GM19025 (cell line): Measurements from ENCODE around the gene DNAJB12.
"Not testable (repeated sequence)": the region's sequence is repeated elsewhere in the genome, so short reads cannot be mapped to it uniquely, and the experiment has no call there.

Source experiments
- ATAC-seq: cut with Tn5 transposase; IDR thresholded peaks from one replicate; pipeline ENCODE4 v1.9.1; 2021; ENCODE audit warnings: mild to moderate bottlenecking, low read depth, moderate library complexity; ENCODE audit not compliant: unreplicated experiment

Gene DNAJB12

DNA sequence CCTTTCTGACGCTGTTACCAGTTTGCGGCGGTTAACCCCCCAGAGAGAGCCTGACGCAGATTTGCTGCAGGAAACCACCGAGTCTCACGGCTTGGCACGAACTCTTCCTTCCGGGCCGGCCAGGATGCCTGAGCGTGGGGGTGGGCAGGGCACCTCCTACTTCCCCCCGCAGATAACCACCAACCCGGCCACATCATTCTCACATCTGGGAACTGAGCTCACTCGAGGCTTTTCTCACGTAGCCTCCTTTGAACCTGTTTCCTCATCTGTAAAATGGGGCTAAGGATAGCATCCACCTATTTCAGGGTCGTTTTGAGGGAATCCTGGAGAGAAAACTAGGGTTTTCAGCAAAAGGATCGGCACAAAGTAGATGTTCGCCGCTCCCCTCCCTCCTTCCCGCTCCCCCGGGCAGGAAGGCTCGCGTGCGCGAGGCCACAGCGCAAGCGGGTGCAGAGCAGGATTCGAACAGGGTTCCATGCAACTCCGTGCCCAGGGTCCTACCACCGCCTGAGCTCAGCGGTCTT, 57.4 kb downstream of the DNAJB12 start:
- peak; percentile 46 for ATAC-seq

- not testable (repeated sequence) for ATAC-seq
These were observed 57.9 kb downstream of the DNAJB12 start for GRCh38 chr10:72296829-72297280.

- ATAC-seq = no peak
These were observed 59.3 kb downstream of the DNAJB12 start for GRCh38 chr10:72295330-72295910.

DNA sequence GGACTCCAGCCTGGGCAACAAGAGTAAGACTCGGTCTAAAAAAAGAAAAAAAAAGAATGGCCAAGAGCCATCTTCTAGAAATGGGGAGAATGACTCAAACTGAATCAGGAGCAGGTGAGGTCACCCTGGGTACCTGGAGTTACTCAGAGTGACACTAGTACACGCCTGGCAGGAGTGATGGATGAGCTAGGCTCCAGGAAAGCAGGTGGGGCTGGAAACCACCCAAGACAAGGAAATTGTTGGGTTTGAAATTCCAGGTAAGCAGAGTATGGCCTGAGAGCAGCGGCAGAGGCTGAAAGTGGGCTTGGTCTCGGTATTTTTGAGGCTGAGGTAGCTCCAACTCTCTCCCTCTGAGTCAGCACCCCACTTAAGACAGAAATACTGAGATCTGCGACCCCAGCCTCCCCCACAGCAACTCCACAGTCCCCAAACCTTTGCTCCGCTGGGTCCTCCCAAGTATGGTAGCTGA, 62.5 kb downstream of the DNAJB12 start:
- no peak for ATAC-seq

- no peak for ATAC-seq
These were observed 63.6 kb downstream of the DNAJB12 start for GRCh38 chr10:72291019-72291532.

GRCh38 chr10:72285972-72286521, 68.7 kb downstream of the DNAJB12 start:
- no peak for ATAC-seq

- ATAC-seq = no peak
These were observed 71.6 kb downstream of the DNAJB12 start for GRCh38 chr10:72283131-72283530.
